ENCODE measurements around the gene PCBP1. TPM values are rescaled to one million over a fixed set of nuclear protein-coding genes. Genes with fewer than 3 reads are reported as not detected.
A peak's percentile ranks its signal among the peaks of the same experiment; 100 is the strongest.

PCBP1 gene
- total RNA-seq, 1 donor from 2014 or later: 210 TPM

DNA sequence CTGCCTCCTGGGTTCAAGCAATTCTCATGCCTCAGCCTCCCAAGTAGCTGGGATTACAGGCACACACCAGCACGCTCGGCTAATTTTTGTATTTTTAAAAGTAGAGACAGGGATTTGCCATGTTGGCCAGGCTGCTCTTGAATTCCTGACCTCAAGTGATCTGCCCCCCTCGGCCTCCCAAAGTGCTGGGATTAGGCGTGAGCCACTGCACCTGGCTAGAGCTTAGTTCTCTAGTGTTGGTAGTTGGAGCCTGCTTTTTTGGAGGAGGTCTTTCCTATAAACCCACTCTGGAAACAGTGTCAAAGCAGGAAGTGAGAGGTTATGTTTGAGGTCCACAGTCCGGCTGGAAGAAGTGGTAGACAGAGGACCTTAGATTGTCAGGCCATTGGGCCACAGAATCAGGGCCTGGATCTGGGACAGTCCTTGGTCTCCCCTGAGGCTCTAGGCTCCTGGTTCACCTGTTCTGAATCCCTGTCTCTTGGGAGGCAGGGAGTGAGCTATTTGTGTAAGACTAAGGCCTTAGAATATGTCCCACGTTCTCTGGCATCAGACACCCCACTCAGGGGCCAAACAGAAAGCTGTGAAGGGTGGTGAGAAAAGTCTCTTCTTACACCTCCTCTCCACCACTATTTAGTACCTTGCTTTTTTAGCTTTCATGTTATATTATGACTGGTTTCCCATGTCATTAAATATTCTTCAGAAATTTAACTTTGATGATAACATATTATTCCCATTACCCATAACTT lies 34.5 kb downstream of the PCBP1 start:
- no peak overlapping the region for H3K4me3 ChIP-seq
- no peaks in the 10 kb centered on the region for H3K36me3 ChIP-seq
- H3K27ac ChIP-seq: peak overlapping the region; percentile 100
- H3K9me3 ChIP-seq: no peaks in the 10 kb centered on the region
- no peak for DNase-seq (ENCODE audit: extremely low spot score in 2 of 2)
- intact Hi-C loops (cut with DNase I): no loop called here
- no peaks in the 10 kb centered on the region for H3K27me3 ChIP-seq
- peaks cover 29% of the 10 kb centered on the region for H3K4me1 ChIP-seq
- no peak for TF ChIP-seq POLR2AphosphoS5 (IDR thresholded peaks at IDR 0.05; ENCODE audit: insufficient read depth in 1 of 2, low read depth in 1 of 2)

DNA sequence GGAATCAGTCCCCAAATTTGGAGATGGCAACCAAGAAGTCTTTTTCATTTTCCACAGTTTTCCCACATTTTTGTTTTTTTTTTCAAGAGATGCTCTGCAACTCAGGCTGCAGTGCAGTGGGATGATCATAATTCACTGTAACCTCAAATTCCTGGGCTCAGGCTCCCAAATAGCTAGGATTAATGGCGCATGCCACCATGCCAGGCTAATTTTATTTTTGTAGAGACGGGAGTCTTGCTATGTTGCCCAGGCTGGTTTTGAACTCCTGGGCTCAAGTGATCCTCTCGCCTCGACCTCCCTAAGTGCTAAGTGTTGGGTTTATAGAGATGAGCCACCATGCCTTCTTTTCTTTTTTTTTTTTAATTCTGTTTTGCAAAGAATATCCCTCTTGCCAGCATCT lies 35.2 kb downstream of the PCBP1 start:
- peak overlapping the region; percentile 100 for H3K27ac ChIP-seq
- intact Hi-C loops (cut with DNase I): no loop called here
- TF ChIP-seq POLR2AphosphoS5 (IDR thresholded peaks at IDR 0.05; ENCODE audit: insufficient read depth in 1 of 2, low read depth in 1 of 2) (no peak), POLR2A (IDR thresholded peaks at IDR 0.05) (no peak)
- TF ChIP-seq, protein P1, sequence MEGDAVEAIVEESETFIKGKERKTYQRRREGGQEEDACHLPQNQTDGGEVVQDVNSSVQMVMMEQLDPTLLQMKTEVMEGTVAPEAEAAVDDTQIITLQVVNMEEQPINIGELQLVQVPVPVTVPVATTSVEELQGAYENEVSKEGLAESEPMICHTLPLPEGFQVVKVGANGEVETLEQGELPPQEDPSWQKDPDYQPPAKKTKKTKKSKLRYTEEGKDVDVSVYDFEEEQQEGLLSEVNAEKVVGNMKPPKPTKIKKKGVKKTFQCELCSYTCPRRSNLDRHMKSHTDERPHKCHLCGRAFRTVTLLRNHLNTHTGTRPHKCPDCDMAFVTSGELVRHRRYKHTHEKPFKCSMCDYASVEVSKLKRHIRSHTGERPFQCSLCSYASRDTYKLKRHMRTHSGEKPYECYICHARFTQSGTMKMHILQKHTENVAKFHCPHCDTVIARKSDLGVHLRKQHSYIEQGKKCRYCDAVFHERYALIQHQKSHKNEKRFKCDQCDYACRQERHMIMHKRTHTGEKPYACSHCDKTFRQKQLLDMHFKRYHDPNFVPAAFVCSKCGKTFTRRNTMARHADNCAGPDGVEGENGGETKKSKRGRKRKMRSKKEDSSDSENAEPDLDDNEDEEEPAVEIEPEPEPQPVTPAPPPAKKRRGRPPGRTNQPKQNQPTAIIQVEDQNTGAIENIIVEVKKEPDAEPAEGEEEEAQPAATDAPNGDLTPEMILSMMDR (IDR thresholded peaks at IDR 0.05): no peak
- peaks cover 36% of the 10 kb centered on the region for H3K4me1 ChIP-seq
- no peaks in the 10 kb centered on the region for H3K27me3 ChIP-seq
- no peak overlapping the region for H3K4me3 ChIP-seq
- H3K9me3 ChIP-seq: no peaks in the 10 kb centered on the region
- H3K36me3 ChIP-seq: no peaks in the 10 kb centered on the region
- no peak for DNase-seq (ENCODE audit: extremely low spot score in 2 of 2)

DNA sequence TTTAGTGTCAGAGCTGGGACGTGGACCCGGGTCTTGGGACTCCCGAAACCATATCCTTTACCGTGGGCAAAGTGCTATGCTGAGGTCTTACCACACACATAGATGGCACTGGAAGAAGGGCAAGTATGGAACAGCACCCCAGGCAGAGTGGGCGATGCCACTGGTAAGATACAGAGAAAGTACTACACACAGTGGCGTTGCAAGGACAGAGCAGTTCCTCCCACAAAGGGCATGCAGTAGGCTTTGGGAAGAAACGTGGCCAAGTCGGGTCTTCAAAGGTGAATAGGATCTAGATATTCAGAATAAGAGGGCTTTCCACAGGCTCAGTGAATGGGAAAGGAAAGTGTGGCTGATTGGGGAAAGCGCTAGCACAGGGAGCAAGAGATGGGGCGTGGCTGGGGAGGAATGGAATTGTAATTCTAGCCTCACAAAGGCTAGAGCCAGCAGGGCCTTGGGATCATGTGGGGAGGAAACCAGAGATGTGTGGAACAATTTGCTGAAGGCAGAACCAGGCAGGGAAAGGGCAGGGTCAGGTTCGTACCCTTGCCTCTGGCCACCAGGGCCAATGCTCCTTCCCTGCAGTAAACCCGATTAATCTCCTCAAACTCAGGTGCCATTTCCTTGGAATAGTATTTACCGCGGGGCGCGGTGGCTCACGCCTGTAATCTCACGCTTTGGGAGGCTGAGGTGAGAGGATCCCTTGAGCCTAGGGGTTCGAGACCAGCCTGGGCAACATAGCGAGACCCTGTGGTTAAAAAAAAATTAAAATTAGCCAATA lies 36.0 kb downstream of the PCBP1 start:
- H3K4me3 ChIP-seq: peak overlapping the region; percentile 65 to 68

GRCh38 chr2:70123829-70124116 lies 36.5 kb downstream of the PCBP1 start:
- H3K27ac ChIP-seq: peak overlapping the region; percentile 100
- no peaks in the 10 kb centered on the region for H3K36me3 ChIP-seq
- peaks cover 44% of the 10 kb centered on the region for H3K4me1 ChIP-seq
- intact Hi-C loops (cut with DNase I): no loop called here
- H3K9me3 ChIP-seq: no peaks in the 10 kb centered on the region
- H3K4me3 ChIP-seq: peak overlapping the region; percentile 65 to 68
- DNase-seq (ENCODE audit: extremely low spot score in 2 of 2): no peak
- no peaks in the 10 kb centered on the region for H3K27me3 ChIP-seq
- TF ChIP-seq POLR2AphosphoS5 (IDR thresholded peaks at IDR 0.05; ENCODE audit: insufficient read depth in 1 of 2, low read depth in 1 of 2): peak in 1 of 2 donors; percentile 9
- TF ChIP-seq, protein P1 (IDR thresholded peaks at IDR 0.05): no peak

More for the DNA sequence above, 36.0 kb downstream of the PCBP1 start:
- intact Hi-C loops (cut with DNase I): no loop called here
- H3K27me3 ChIP-seq: no peaks in the 10 kb centered on the region
- no peaks in the 10 kb centered on the region for H3K9me3 ChIP-seq
- H3K27ac ChIP-seq: peak overlapping the region; percentile 100
- DNase-seq (ENCODE audit: extremely low spot score in 2 of 2): no peak
- TF ChIP-seq POLR2AphosphoS5 (IDR thresholded peaks at IDR 0.05; ENCODE audit: insufficient read depth in 1 of 2, low read depth in 1 of 2): no peak
- TF ChIP-seq, protein P1 (IDR thresholded peaks at IDR 0.05): no peak
- TF ChIP-seq POLR2A (IDR thresholded peaks at IDR 0.05): no peak
- H3K36me3 ChIP-seq: no peaks in the 10 kb centered on the region
- peaks cover 43% of the 10 kb centered on the region for H3K4me1 ChIP-seq

DNA sequence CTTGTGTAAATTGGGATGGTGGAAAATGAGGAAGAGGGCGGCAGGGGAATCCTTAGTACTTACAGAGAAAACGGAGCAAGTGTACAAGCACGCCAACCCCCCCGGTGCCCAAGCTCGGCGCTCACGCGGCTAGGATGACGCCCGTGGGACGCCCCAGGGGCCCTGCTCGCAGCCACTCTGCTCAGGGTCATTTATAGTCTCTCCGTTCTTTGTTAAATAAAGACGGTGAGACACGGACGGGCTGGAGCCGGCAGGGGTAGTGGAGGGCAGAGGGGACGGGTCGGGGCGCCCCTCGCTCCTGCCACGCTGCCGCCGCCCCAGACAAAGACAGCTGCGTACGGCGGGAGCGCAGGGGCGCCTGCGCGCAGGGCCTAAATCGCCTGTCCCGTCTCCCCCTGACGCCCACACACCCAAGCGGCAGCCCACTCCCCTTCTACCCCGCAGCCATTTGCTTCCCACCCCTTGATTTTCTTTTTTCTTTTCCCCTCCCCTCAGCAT lies 37.8 kb downstream of the PCBP1 start:
- DNase-seq (ENCODE audit: extremely low spot score in 2 of 2): no peak
- peak overlapping the region; percentile 65 to 68 for H3K4me3 ChIP-seq
- H3K9me3 ChIP-seq: no peaks in the 10 kb centered on the region
- H3K27ac ChIP-seq: peak overlapping the region; percentile 100
- intact Hi-C loops (cut with DNase I): no loop called here
- H3K4me1 ChIP-seq: peaks cover 44% of the 10 kb centered on the region
- no peaks in the 10 kb centered on the region for H3K27me3 ChIP-seq
- TF ChIP-seq POLR2AphosphoS5 (IDR thresholded peaks at IDR 0.05; ENCODE audit: insufficient read depth in 1 of 2, low read depth in 1 of 2) (peak in 1 of 2 donors; percentile 79), POLR2A (IDR thresholded peaks at IDR 0.05) (no peak)
- TF ChIP-seq, protein P1 (IDR thresholded peaks at IDR 0.05): peak in 1 of 3 experiments; percentile 23
- no peaks in the 10 kb centered on the region for H3K36me3 ChIP-seq

All from vagina (tissue), 2 donors.